ENCODE data around the gene GGCX.
"Not testable (repeated sequence)": the region's sequence is repeated elsewhere in the genome, so short reads cannot be mapped to it uniquely, and the experiment has no call there.

Gene GGCX

DNA sequence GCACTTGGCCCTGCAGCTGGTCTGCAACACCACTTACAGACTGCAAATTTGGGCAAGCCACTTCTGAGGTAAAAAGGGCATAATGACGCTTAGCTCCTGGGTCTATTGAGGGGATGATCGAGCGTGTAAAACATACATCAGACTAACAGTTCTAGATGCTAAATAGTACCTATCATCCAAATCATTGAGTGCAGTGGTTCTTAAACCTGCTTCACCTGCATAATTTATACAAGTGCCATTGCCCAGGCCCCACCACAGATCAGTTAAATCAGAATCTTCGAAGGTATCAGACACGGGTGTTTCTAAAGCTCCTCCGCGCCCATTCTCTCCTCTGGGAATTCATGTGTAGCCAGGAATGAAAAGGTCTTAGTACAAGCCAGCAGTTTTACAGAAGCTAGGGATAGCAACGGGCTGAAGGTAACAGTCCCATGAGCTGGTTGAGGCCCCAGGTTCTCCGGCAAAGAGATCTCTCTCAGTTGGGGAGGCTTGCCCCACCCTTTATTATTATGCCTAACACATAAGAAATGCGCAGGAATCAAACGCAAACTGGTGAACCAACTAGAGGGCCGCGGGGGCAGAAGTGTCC, 33.5 kb upstream of the GGCX start:
- DNase-seq (ENCODE audit: low spot score), result no peak

DNA sequence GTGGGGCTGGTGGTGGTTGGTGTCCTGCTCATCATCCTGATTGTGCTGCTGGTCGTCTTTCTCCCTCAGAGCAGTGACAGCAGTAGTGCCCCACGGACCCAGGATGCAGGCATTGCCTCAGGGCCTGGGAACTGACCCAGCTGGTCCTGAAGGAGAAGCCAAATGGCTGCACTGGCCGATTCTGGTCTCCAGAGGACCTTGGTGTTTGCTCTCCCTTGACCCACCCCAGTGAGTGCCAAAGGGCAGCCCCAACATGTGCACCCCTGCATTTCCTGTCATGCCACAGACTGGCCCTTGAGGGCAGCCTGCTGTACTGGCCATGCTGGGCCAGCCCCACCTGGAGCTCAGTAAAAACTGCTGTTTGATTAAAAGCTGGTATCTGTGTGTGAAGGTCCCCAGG, 31.7 kb upstream of the GGCX start:
- no peak for DNase-seq (ENCODE audit: low spot score)

DNA sequence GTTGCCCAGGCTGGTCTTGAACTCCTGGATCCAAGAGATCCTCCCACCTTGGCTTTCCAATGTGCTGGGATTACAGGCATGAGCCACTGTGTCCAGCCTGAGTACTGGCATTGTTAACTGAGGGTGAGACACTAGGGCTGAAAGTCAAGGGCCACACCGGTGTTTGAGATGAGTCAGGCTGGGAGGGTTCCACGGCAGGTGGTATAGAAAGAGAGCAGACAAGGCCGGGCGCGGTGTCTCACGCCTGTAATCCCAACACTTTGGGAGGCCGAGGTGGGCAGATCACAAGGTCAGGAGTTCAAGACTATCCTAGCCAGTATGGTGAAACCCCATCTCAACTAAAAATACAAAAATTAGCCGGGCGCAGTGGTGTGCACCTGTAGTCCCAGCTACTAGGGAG, 31.0 kb upstream of the GGCX start:
- not testable (repeated sequence) for DNase-seq (ENCODE audit: low spot score)

DNA sequence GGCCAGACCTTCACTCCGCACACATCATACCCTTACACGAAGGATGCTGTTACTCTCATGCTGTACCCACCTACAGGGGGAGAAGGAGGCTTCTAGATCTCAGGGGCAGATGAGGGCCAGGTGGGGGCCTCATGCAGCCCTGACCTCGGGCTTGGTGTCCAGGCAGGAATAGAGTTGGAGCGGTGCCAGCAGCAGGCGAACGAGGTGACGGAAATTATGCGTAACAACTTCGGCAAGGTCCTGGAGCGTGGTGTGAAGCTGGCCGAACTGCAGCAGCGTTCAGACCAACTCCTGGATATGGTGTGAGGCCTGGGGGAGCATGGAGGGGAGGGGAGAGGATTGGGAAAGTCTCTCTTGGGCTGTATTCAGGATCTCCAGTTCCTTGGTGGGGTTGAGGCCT, 30.3 kb upstream of the GGCX start:
- no peak for DNase-seq (ENCODE audit: low spot score)

DNA sequence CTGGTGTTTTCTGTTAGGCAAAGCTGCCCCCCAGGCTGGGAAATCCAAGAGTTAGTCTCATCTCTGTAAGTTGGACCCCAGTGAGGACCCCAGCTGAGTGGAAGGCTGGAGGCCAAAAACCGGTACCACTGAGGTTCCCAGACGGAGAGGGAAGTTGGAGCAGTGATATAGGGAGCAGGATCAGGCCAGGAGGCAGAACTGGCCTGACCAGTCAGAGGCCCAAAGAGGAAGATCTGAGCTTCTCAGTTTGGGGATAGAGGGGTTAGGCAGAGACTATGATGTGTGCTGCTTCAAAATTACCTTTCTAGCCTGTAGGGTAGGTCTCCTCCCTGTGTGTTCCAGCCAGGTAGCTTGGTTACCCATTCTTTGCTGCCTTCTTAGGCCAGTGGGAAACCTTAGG, 29.7 kb upstream of the GGCX start:
- DNase-seq (ENCODE audit: low spot score), result no peak

DNA sequence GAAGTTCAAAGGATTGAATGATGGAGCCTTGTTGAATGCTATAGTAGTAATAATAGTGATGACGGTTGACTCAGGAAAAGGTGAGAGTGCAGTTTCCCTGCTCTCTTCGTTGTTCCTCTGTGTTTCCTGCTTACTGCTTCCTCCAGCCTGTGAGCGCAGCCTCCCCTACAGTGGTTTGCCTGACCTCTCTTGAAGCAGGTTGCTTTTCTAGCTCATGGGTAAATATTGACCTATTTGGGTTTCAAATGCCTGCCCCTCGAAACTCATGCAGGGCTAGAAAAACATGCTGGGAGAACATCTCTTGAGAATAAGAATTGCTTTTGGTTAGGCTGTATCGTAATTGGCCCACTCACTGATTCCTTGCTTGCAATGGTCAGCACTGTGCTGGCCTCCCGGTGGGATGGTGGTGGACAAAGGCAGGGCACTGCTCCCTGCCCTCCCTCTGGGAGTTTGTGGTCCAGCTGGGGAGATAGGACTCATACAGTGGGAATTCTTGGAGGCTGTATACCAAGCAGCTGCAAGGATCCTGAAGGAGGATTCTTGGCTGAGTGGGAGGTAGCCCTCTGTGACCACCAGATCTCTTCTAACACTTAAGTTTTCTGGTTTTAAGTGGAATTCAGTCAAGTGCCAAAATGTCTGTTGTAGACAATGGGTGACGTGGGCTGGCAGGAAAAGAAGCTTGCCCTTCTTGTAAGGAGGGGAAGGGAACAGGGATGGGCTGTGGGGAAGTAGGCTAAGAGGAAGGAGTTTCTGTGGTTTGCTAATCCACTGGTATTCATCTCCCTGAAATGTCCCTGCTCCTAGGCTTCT, 28.9 kb upstream of the GGCX start:
- peak; percentile 86 for DNase-seq (ENCODE audit: low spot score)

DNA sequence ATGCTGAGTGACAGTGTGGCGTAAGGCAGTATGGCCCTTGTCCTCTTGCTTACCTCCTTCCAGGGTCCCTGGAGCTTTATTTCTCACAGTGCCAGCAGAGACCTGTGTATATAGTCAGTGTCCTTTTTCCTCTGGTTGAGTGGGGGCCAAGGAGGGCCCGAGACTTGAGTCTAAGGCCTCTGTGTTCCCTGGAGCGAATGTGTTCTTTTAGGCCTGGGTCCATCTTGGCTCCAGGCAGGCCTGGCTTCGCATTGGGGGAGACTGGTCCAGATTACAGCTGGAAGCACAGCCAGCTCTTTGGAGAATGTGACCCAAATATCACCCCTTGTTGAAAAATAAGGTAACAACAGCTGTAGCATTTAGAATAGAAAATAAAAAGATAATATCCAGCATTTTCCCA, 27.9 kb upstream of the GGCX start:
- no peak for DNase-seq (ENCODE audit: low spot score)

DNA sequence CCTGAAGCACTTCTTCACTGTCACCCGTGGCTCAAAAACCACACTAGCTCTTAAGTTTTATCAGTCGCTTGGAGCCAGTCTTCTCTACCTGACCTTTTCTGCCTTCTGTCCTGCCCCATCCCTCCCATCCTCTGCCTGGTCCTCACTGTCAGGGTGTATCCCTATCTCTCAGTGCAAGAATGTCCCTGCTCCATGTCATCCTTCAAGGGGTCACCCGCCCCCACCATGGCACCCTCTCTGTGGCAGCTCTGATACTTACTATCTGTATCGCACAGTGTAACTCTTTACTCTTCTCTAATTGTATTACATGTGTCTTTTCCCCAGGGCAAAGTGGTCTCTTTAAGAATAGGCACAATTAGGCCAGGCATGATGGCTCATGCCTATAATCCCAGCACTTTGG, 27.4 kb upstream of the GGCX start:
- no peak for DNase-seq (ENCODE audit: low spot score)

DNA sequence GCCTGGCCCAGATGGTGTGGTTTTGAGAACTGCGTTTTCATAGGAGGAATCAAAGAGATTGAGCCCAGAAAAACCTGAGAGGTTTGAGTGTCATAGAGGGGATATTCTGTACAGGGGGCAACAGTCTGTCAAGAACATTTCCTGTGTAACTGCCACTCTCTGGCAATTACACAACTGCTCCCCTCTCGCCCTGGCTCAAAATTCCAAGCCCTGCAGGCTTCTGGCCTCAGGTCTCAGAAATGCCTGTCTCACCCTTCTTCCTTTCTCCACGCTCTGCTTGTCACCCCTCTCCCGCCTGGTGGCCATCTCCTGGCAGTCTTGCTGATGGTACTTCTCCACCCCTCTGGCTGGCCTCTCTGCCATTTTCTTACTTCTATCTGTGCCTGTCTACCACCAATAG, 26.9 kb upstream of the GGCX start:
- no peak for DNase-seq (ENCODE audit: low spot score)

DNA sequence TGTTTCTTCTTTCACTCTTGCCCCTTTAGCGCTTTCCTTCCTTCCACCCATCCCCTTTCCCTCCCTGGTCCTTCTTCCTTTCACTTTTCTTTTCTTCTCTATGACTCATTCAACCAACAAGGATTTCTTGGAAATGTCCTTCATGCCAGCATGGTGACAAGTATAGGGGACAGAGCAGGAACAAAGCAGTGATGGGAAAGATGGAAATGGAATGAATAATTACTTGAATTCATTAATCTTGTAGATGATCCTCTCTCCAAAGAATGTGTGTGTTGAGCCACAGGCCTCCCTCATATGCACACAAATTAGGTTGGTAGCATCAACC, 24.4 kb upstream of the GGCX start:
- DNase-seq (ENCODE audit: low spot score), result peak; percentile 78

DNA sequence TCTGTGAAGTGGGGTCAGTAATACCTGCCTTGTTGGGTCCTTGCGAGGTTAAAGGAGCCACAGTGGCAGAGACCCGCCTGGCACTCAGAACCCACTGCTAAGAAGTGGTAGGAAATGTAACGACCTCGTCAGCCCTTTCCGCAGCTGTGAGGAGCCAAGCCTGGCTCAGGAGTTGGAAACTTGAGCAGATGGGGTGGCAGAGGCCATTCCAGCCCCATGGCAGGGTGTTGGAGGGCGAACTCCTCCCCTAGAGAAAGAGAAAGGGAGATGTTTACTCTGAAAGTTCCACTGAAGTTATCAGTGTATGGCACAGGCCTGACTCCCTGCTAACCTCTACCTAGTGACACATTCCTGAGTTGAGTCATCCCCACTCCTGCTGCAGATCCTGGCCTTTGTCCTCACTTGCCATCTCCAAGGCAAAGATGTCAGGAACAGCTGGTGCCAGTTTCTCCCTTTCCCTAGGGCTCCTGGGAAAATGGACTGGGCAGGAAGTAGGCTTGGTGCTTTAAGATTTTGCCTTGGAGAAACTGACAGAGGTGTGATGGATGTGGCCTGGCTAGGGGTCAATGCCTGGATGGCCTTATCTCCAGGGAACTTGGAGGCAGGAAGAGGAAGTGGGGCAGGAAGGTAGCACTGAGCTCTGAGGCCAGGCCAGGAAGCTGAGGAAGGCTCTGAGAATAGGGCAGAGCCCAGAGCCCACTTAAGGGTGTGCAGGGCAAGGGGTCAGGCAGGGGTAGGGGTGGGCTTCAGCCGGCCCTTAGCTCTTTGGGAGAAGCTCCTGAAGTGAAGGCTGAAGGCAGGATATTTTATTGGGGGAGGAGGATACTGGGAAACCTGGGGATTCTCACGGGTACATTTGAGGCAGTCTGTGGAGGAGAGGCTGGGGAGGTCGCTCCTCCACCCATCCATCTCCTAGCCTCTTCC, 23.8 kb upstream of the GGCX start:
- peak; percentile 81 for DNase-seq (ENCODE audit: low spot score)

DNA sequence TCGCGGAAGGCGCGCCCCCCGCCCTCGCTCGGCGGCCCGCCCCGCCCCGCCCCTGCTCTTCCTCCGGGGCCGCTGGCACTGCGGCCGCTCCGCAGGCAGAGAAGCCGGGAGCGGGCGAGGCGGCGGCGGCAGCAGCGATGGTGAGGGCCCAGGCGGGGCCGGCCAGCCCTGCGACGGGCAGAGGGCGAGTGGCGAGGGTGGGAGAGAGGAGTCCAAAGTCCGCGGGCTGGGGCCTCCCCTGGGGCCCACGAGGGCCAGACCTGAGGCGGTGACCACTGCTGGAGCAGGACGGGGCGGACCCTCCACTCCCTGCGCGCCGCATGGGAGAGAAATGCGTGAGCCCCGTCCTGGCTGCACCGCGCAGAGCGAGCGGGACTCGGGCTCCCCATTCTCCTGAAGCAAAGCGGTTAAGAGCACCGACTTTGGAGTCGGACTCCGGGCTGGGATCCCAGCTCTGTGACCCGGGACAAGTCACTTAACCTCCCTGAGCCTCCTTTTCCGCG, 23.1 kb upstream of the GGCX start, which contains the start of gene VAMP5:
VAMP5 (plus strand) TSS at position 78 of the 503 bp plus-strand sequence; CDS start at position 138, 60 bp downstream.
- DNase-seq (ENCODE audit: low spot score), result peak; percentile 54

DNA sequence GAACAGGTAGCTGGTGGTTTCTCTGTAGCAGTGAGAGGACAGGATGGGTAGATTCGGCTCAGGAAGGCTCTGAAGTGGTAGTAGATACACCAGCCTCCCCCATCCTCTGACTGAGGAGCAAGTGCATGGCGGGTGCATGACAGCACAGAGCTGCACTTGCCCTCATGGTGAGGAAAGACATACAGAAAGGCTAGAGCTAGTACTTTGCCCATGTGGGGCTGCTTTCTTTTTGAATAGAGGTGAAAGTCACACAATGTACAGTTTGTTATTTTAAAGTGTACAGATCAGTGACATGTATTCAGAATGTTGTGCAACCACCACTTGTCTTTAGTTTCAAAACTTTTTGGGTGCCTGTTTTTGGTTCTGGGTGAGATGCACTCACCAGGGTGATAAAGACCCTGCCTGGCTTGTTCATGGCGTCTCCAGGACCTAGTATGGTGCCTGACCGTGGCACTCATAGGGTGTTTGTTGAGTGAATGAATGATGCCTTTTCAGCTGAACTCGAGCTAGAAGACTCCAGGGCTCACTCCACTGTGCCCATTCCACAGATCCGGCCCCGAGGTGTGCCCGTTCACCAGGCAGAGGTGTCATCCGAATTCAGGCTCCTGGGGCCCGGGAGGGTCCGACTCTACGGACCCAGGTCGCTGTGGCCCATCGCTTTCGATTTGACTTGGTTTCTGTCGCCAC, 22.5 kb upstream of the GGCX start:
- no peak for DNase-seq (ENCODE audit: low spot score)

DNA sequence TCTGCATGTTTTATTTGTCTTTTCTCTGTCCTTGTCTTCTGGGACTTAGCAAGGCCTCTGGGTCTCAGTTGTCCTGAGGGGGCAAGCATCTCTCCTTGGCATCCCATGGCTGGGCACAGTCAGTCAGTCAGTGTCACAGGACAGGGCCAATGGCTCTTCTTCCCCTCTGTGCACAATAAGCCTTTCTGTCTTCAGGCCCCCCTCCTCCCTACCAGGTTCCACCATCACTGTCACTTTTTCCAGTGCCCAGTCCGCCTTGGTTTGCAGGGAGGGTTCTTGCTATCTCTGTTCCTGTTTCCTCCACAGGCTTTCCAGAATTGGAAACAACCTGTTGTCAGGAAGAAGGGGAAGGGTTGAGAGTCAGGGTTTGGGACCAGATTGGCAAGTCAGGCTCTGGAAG, 21.2 kb upstream of the GGCX start:
- DNase-seq (ENCODE audit: low spot score), result no peak

DNA sequence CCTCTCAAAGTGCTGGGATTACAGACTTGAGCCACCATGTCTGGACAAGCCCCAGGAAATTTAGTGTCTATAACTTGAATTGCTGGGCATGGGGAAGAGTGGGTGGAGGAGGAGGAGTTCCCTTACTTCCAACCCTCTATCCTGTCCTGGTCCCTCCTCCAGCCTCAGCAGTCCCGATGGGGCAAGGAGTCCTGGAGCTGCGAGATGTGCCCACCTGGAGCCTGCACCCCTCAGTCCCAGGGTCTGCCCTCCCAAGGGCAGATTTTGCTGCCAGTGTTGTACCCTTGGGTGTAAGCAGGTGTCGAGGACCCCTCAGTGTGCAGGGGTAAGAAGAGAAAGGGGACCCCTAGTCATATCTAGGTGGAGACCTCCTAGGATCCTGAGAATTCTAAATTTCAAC, 18.9 kb upstream of the GGCX start:
- no peak for DNase-seq (ENCODE audit: low spot score)

DNA sequence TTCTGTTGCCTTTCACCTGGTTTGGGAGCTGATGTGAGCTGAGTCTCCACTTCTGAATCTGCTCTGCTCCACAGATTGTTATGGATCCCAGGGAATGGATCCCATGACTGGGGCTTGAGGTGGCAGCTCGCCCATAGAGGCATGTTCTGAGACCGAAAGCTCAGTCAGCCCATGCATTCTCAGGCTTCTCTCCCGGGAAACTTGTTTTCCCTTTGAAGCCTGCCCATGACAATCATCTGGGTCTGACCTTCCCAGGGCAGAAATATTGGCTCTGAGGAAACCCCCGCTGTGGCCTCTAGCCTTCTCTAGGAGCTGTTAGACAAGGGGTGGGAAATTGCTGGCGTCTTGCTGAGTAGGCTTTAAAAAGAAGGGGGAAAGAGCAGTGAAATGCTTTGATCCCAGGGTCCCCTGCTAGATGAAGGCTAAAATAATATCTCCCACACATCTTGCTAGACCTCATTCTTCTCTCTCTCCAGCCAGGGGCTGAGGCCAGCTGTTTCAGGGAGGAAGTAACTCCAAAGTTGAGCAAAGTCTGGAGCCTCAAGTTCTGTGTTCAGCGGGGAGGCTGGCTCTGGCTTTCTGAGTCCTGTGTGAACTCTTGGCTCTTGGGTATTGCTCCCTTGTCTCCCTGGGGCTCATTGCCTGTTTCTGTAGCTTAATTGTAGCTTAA, 18.1 kb upstream of the GGCX start:
- DNase-seq (ENCODE audit: low spot score), result no peak

DNA sequence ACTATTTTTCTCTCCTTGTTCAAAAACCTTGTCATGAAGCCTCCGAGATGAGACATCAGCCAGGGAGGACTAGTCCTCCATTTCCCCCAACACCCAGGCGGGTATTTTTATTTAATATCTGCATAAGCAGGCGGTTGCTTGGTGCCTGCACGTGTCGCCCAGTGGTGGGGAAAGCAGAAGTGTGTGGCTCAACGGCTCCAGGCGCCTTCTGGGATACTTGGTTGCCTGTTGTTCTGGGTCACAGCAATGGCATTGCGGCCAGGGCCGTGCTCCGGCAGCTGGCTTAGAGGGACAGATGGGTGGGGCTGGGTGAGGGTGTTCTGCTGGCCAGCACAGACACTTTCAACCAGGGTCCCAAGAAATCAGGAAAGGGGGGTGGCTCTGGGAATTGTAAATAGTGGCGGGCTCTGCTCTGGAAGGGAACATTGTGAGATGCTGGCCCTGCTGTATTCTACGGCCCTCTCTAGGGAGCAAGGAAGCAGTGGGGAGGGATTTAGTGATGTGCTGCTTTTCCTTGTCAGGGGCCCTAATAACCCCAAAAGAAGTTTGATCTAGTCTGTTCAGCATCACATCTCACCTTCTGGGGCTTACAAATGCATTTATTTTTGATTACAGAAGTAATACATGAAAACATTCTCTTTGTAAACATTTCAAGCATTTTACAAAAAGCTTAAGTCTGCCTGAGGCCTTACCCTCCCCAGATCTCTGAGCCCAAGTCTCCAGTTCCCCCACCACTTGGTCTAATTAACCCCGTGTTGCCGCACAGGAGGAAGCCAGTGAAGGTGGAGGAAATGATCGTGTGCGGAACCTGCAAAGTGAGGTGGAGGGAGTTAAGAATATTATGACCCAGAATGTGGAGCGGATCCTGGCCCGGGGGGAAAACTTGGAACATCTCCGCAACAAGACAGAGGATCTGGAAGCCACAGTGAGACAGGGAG, 17.2 kb upstream of the GGCX start:
- no peak for DNase-seq (ENCODE audit: low spot score)

DNA sequence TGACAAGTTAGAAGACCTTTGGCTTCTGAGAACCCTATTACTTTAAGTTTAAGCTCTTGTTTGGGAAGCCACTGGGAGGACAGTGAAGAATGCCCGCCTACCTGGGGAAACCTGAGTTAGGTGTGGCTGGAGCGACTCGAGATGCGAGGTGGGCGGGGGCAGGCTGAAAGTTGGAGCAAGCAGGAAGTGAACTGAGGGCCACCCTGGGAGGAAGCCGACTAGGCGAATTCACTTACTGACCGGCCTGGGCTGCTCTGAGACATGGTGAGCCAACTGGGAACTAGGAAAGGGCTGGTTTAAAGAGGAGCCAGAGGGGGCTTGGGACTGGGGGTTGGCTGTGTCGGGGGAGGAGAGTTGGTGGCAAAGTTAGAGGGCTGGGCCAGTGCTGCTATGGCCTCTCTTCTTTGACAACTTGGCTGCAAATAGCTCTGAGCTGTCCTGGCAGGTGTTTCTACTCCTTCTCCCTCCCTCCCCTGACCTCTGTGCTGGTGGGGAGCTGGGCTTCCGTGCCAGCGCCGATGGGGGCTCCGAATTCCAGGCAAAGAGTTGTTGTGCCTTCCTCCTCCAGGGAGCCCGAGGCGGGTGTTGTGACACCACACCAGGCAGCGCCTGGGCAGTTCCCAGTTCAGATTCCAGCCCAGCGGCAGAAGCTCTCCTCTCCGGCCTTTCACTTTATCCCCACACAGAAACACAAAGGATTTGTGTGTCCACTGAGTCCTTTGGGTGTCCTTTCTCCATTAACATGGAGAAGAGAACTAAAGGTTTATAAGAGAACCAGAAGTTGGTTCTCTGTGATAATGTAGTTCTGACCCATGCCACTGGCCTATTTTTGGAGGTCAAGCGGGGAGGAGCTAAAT, 16.3 kb upstream of the GGCX start, which contains the start of gene VAMP8:
VAMP8 (plus strand) TSS at position 201 of the 857 bp plus-strand sequence; CDS start at position 262, 61 bp downstream.
- no peak for DNase-seq (ENCODE audit: low spot score)

DNA sequence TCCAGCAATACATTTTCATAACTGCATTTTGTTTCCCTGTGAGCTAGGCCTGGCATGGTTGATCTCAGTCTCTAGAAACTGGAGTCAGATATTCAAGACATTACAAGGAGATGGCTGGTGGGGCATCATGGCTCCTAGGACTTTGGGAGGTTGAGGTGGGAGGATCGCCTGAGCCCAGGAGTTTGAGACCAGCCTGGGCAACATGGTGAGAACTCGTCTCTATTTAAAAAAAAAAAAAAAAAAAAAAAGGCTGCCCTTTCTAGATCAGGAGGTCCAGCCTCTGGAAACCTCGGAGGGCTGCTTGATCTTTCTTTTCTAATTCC, 15.7 kb upstream of the GGCX start:
- no peak for DNase-seq (ENCODE audit: low spot score)

Data from AG08395 (cell line).